B cell (primary cell): Measurements from ENCODE around the gene NFATC1. TPM values are rescaled to one million over a fixed set of nuclear protein-coding genes. Genes with fewer than 3 reads are reported as not detected.

Source experiments
- ATAC-seq: fragments of 200-7000 bp; cut with Tn5 transposase; one replicate; pipeline ENCODE4 v1.10.0; 2021; ENCODE audit warnings: low read depth, mild to moderate bottlenecking, moderate number of reproducible peaks, moderate library complexity
- CTCF ChIA-PET: fragments of 350-600 bp; sonication (Branson Sonifier 250); formaldehyde crosslinking; loops from one replicate; lab custom pipeline; 2021; ENCODE audit warnings: antibody characterized with exemption, inconsistent platforms; lab: Charles Lee
- POLR2A ChIA-PET: fragments of 350-600 bp; sonication (Branson Sonifier 250); formaldehyde crosslinking; loops from one replicate; lab custom pipeline; 2021; ENCODE audit warnings: antibody characterized with exemption; lab: Charles Lee
- DNase-seq: peaks from one replicate; pipeline ENCODE4 v3.0.0; 2013
- H2AFZ ChIP-seq: 2 replicates; pipeline ENCODE4 v1.6.1; 2012; ENCODE audit warnings: mild to moderate bottlenecking, low read depth, low read length; ENCODE audit not compliant: insufficient read depth, poor library complexity, severe bottlenecking
- H3K27ac ChIP-seq, 2 donors: 1 replicate in 1 of 2; 2 replicates in 1 of 2; pipeline ENCODE4 v1.5.1; 2012 to 2013; ENCODE audit warnings: low read length in 2 of 2, mild to moderate bottlenecking in 2 of 2, moderate library complexity in 1 of 2
- H3K27me3 ChIP-seq, 4 experiments: fragments of 200-600 bp in 1 of 4; sonication (generic) in 1 of 4; replicated peaks in 1 of 4; 1 replicate in 2 of 4; 2 replicates in 2 of 4; pipeline versions ENCODE4 v1.6.1 to v1.7.0; 2013 to 2016; ENCODE audit warnings: low read length in 3 of 4, mild to moderate bottlenecking in 2 of 4, mixed read lengths in 1 of 4, moderate library complexity in 1 of 4; ENCODE audit not compliant: insufficient read depth in 4 of 4, control insufficient read depth in 3 of 4; ENCODE audit errors: control extremely low read depth in 1 of 4
- H3K36me3 ChIP-seq, 2 experiments: replicated peaks in 1 of 2; 1 replicate in 1 of 2; 2 replicates in 1 of 2; pipeline versions ENCODE4 v1.6.1 to v1.7.1; 2013; ENCODE audit warnings: low read length in 1 of 2; ENCODE audit not compliant: insufficient read depth in 2 of 2, control insufficient read depth in 1 of 2; ENCODE audit errors: control extremely low read depth in 1 of 2, extremely low read depth in 1 of 2
- H3K4me1 ChIP-seq, 2 donors: fragments of 200-600 bp in 1 of 2; sonication (generic) in 1 of 2; 1 replicate in 1 of 2; 2 replicates in 1 of 2; pipeline versions ENCODE4 v1.5.1 to v1.6.1; 2013 to 2017; ENCODE audit warnings: low read length in 2 of 2; ENCODE audit not compliant: control insufficient read depth in 2 of 2, insufficient read depth in 2 of 2
- H3K4me2 ChIP-seq: replicated peaks from 2 replicates; pipeline ENCODE3; 2012; ENCODE audit warnings: mild to moderate bottlenecking, low read depth, low read length; ENCODE audit not compliant: poor library complexity, severe bottlenecking
- H3K4me3 ChIP-seq, 5 experiments: fragments of 200-600 bp in 1 of 5; sonication (generic) in 1 of 5; 1 replicate in 3 of 5; 2 replicates in 2 of 5; pipeline versions ENCODE4 v1.5.1 to v1.7.0; 2011 to 2016; ENCODE audit warnings: low read length in 4 of 5, mild to moderate bottlenecking in 4 of 5, low read depth in 2 of 5, control low read depth in 1 of 5, moderate library complexity in 1 of 5; ENCODE audit not compliant: insufficient read depth in 1 of 5; ENCODE audit errors: control extremely low read depth in 1 of 5, extremely low read depth in 1 of 5
- H3K79me2 ChIP-seq: fragments of 200-600 bp; sonication (generic); one replicate; pipeline ENCODE4 v1.6.0; 2016; ENCODE audit warnings: low read length; ENCODE audit not compliant: control insufficient read depth, insufficient read depth
- H3K9ac ChIP-seq: fragments of 200-600 bp; sonication (generic); 2 replicates; pipeline ENCODE4 v1.6.1; 2017; ENCODE audit warnings: mild to moderate bottlenecking, low read length, moderate library complexity
- H3K9me3 ChIP-seq, 3 donors: one replicate each; pipeline versions ENCODE4 v1.6.1 to v1.7.1; 2013; ENCODE audit warnings: low read length in 2 of 3; ENCODE audit not compliant: control insufficient read depth in 2 of 3, insufficient read depth in 1 of 3; ENCODE audit errors: control extremely low read depth in 1 of 3
- H4K20me1 ChIP-seq: 2 replicates; pipeline ENCODE4 v1.6.0; 2012; ENCODE audit warnings: mild to moderate bottlenecking, low read length; ENCODE audit not compliant: insufficient read depth, control insufficient read depth, poor library complexity, severe bottlenecking
- H3K27ac Mint-ChIP-seq: one replicate; pipeline ENCODE4 v1.8.0; 2021; ENCODE audit warnings: mixed read lengths
- H3K27me3 Mint-ChIP-seq: one replicate; pipeline ENCODE4 v1.8.0; 2021; ENCODE audit warnings: mixed read lengths
- H3K4me1 Mint-ChIP-seq: one replicate; pipeline ENCODE4 v1.8.0; 2021; ENCODE audit warnings: mixed read lengths
- H3K4me3 Mint-ChIP-seq: one replicate; pipeline ENCODE4 v1.8.0; 2021; ENCODE audit warnings: mixed read lengths
- H3K9me3 Mint-ChIP-seq: one replicate; pipeline ENCODE4 v1.8.0; 2022; ENCODE audit warnings: mixed read lengths; ENCODE audit not compliant: insufficient read depth
- CTCF ChIP-seq: fragments of 200-600 bp; IDR thresholded peaks from one replicate; pipeline ENCODE4 v1.8.0; 2022; ENCODE audit warnings: antibody characterized with exemption, mild to moderate bottlenecking
- EZH2 ChIP-seq: IDR thresholded peaks from 2 replicates; pipeline ENCODE4 v1.6.1; 2012; ENCODE audit warnings: borderline replicate concordance, low read depth, mild to moderate bottlenecking, moderate library complexity, low read length; ENCODE audit not compliant: insufficient read depth, poor library complexity, severe bottlenecking
- WGBS: methylation state at CpG from one replicate; pipeline ENCODE4 v1.1.5; 2013; ENCODE audit warnings: missing lambda C conversion rate; ENCODE audit not compliant: insufficient coverage; 5-methylcytosine and 5-hydroxymethylcytosine counted together
- intact Hi-C: fragments of 100-400 bp; cut with micrococcal nuclease; formaldehyde crosslinking; loops from one replicate; pipeline ENCODE4 v1.10.0; 2022
- polyA plus RNA-seq: library from polyadenylated mRNA; depleted of rRNA; stranded (reverse); fragments of >200 nt; gene quantifications from 2 replicates; pipeline ENCODE4 v1.2.3, GENCODE V29; 2012
- total RNA-seq, 2 donors: library from RNA; stranded (reverse); fragments of 120-200 nt in 1 of 2; gene quantifications; 1 replicate in 1 of 2; 2 replicates in 1 of 2; pipeline versions ENCODE4 v1.2.3 to v1.2.4, GENCODE V29; 2013 to 2022

NFATC1 gene
- total and polyA plus RNA-seq, 2 donors (not counting 1 experiment from before 2014, with no cell fraction given), result 32.2 to 108 TPM

- intact Hi-C loops, result no loop called here
- Mint-ChIP-seq H3K4me1 (peaks cover 64% of the 10 kb centered on the region), H3K27me3 (no peaks in the 10 kb centered on the region), H3K4me3 (no peak overlapping the region), H3K27ac (no peak overlapping the region), H3K9me3 (no peaks in the 10 kb centered on the region)
- TF ChIP-seq CTCF, result no peak
- TF ChIP-seq EZH2, result no peak
- Histone ChIP-seq H3K4me1 (peaks cover 65 to 73% of the 10 kb centered on the region in 2 donors), H3K79me2 (peaks cover 83% of the 10 kb centered on the region), H3K9ac (peak overlapping the region; percentile 78), H3K27ac (peak overlapping the region; percentile 85 to 88), H3K36me3 (peaks cover 0 to 12% of the 10 kb centered on the region in 2 experiments), H3K27me3 (no peaks in the 10 kb centered on the region), H3K9me3 (no peaks in the 10 kb centered on the region), H4K20me1 (peaks cover 36% of the 10 kb centered on the region), H3K4me2 (peak overlapping the region; percentile 98), H3K4me3 (peak overlapping the region in 4 of 5 experiments; percentile 54 to 79 (median 65)), H2AFZ (peak overlapping the region; percentile 49)
- under 1% methylated on average over 55 of the region's 71 CpGs for WGBS
- ATAC-seq, result peak; percentile 44
- DNase-seq, result peak; percentile 75
- POLR2A ChIA-PET, result interaction anchor here (0.9 kb wide), 1 partner anchor 14 kb away, joined by 3 read pairs; no protein-coding TSS in a partner anchor
- CTCF ChIA-PET, result interaction anchor here (0.6 kb wide), 1 partner anchor 8 kb away, joined by 5 read pairs; no protein-coding TSS in a partner anchor
These were observed 4.4 kb downstream of the NFATC1 start for GRCh38 chr18:79400091-79400590.
